Heart left ventricle (tissue), 16 donors: ENCODE measurements around the gene ENTR1. TPM values are rescaled to one million over a fixed set of nuclear protein-coding genes. Genes with fewer than 3 reads are reported as not detected.

ENCODE experiments used
- ATAC-seq, 4 donors: fragments of 200-7000 bp; cut with Tn5 transposase; one replicate each; pipeline ENCODE4 v1.9.1; 2020 to 2022; ENCODE audit warnings: moderate library complexity in 4 of 4, mild to moderate bottlenecking in 3 of 4, moderate number of reproducible peaks in 1 of 4
- DNase-seq, 5 donors: peaks; one replicate each; pipeline ENCODE4 v3.0.0-alpha.2; 2020
- H3K27ac ChIP-seq, 12 donors: fragments of 200-600 bp; sonication (generic) in 4 of 12; one replicate each; pipeline versions ENCODE4 v1.5.0 to v1.8.0; 2016 to 2022; ENCODE audit warnings: mild to moderate bottlenecking in 2 of 12
- H3K27me3 ChIP-seq, 9 donors: fragments of 200-600 bp; sonication (generic) in 2 of 9; one replicate each; pipeline versions ENCODE4 v1.5.1 to v1.8.0; 2016 to 2022; ENCODE audit warnings: mild to moderate bottlenecking in 3 of 9
- H3K36me3 ChIP-seq, 9 donors: fragments of 200-600 bp; sonication (generic) in 2 of 9; one replicate each; pipeline versions ENCODE4 v1.5.0 to v1.8.0; 2018 to 2022; ENCODE audit warnings: mild to moderate bottlenecking in 2 of 9
- H3K4me1 ChIP-seq, 12 donors: fragments of 200-600 bp; sonication (generic) in 4 of 12; one replicate each; pipeline versions ENCODE4 v1.5.0 to v1.8.0; 2016 to 2022; ENCODE audit warnings: mild to moderate bottlenecking in 3 of 12
- H3K4me3 ChIP-seq, 12 donors: fragments of 200-600 bp; sonication (generic) in 4 of 12; one replicate each; pipeline versions ENCODE4 v1.5.0 to v1.8.0; 2017 to 2022; ENCODE audit warnings: mild to moderate bottlenecking in 9 of 12, moderate library complexity in 4 of 12
- H3K9me3 ChIP-seq, 12 donors: fragments of 200-600 bp; sonication (generic) in 4 of 12; one replicate each; pipeline versions ENCODE4 v1.5.0 to v1.8.0; 2016 to 2022; ENCODE audit warnings: mild to moderate bottlenecking in 1 of 12
- CTCF ChIP-seq, 12 donors: fragments of 200-600 bp; sonication (generic) in 4 of 12; IDR thresholded peaks; one replicate each; pipeline versions ENCODE4 v1.5.0 to v1.8.0; 2018 to 2022; ENCODE audit warnings: antibody characterized with exemption in 12 of 12, mild to moderate bottlenecking in 5 of 12
- POLR2A ChIP-seq, 2 donors: fragments of 450-650 bp; IDR thresholded peaks; one replicate each; pipeline ENCODE4 v1.6.1; 2017; ENCODE audit warnings: antibody characterized with exemption in 2 of 2, mild to moderate bottlenecking in 2 of 2, moderate library complexity in 2 of 2
- WGBS, 4 donors: extraction: QIAGEN DNeasy Blood & Tissue Kit in 2 of 4; methylation state at CpG; one replicate each; pipeline versions ENCODE4 v1.1.5 to v1.1.7; 2013 to 2018; 5-methylcytosine and 5-hydroxymethylcytosine counted together
- intact Hi-C, 10 donors: fragments of 100-400 bp; cut with DNase I; formaldehyde crosslinking; loops; one replicate each; pipeline versions ENCODE4 v1.11.1 to v1.14.2; 2022
- polyA plus RNA-seq, 2 donors: library from polyadenylated mRNA; stranded (reverse); fragments of 200-250 nt; gene quantifications; one replicate each; pipeline ENCODE4 v1.2.3, GENCODE V29; 2013
- total RNA-seq, 9 donors: library from RNA; depleted of rRNA in 2 of 9; stranded (reverse); fragments of >200 nt in 2 of 9; fragmentation: NEBNext Ultra II Directional in 3 of 9; extraction: Animal tissue kit (Norgen Biotek cat#: 25700) in 3 of 9; gene quantifications; one replicate each; pipeline versions ENCODE4 v1.1.0 to v1.2.4, GENCODE V29; 2016 to 2023
- donor health status: ischemic (EF 13 %, LVEDD 7.1; RV severe dilation, severe dysfunction).
- donor health status: healthy with polysubstance abuse.
- donor health status: DM: no; HTN: yes; CAD: no.
- donor health status: DM: no; HTN: no; CAD: no.
- donor health status: ischemic (EF 25% LVEDD 6.9; RV normal size, moderate dysfunction).
- donor health status: ischemic (EF 25% LVEDD 5.7; RV mildly dilated, moderate dysfunction).
- donor health status: healthy.
- donor health status: DM: yes; HTN: yes; CAD: no.
- donor health status: ischemic (EF 35%, LVEDD 5.7; RV mildly dilated, moderate dysfunction).
- donor health status: nonischemic (EF 11% LVEDD 7.7; RV severe dilation, severe dysfunction).
- donor health status: DM: yes; HTN: yes; CAD: no.
- donor health status: PGD.
- donor health status: ischemic (EF 29% LVEDD 5.4; RV normal size, mild dysfunction).
- donor health status: nonischemic (EF 23%, LVEDD 6.1; RV moderate dilation, normal function).

The ENTR1 gene
- total and polyA plus RNA-seq, 11 donors, result 11.8 to 27.7 (median 18.4) TPM

DNA sequence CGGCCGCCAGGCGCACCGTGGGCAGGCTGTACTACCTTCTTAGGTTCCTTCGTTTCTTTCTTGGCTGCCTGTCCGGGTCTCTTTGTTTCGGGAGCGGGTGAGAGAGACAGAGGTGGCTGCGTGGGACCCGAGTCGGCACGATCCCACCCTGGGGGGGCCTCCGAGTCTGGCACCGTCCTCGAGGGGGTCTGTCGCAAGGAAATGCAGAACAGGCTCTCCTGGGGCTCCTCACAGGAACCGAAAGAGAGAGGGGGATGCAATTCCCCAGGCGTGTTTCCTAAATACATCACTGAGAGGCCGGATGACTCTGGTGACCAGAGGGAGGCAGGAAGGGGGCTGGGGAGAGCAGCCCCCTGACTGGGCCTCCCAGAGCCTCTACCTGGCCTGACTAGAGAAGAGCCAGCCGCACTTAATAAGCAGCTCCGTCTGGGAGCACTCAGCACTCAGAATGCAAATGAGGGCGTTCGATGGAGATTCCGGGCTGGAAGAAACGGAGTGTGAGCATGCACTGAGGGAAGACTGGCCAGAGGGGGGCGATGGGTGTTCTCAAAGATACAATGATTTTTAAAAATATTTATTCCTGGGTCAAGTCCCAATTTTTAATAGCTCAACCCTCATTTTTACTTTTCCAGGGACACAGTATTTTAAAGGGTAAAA, 40.9 kb upstream of the ENTR1 start:
- H3K4me3 ChIP-seq, result no peak overlapping the region
- ATAC-seq, result no peak
- H3K27ac ChIP-seq, result no peak overlapping the region
- no peaks in the 10 kb centered on the region for H3K9me3 ChIP-seq
- 86 to 91% (median 88%) methylated on average over 19 to 26 of the region's 26 CpGs for WGBS, 4 donors
- peaks cover 8 to 96% (median 92%) of the 10 kb centered on the region in 9 donors for H3K36me3 ChIP-seq
- no peaks in the 10 kb centered on the region for H3K27me3 ChIP-seq
- no peak for DNase-seq
- peaks cover 0 to 4% (median 0%) of the 10 kb centered on the region in 12 donors for H3K4me1 ChIP-seq
- TF ChIP-seq CTCF (IDR thresholded peaks at IDR 0.05) (no peak), POLR2A (IDR thresholded peaks at IDR 0.05) (no peak)
- intact Hi-C loops, result no loop called here

GRCh38 chr9:136448655-136449054, 38.2 kb upstream of the ENTR1 start:
- intact Hi-C loops, result no loop called here
- 89 to 93% (median 90%) methylated on average over 3 of the region's 3 CpGs for WGBS, 4 donors
- H3K27me3 ChIP-seq, result no peaks in the 10 kb centered on the region
- H3K36me3 ChIP-seq, result peaks cover 8 to 96% (median 92%) of the 10 kb centered on the region in 9 donors
- H3K4me1 ChIP-seq, result peaks cover 0 to 4% (median 0%) of the 10 kb centered on the region in 12 donors
- TF ChIP-seq CTCF (IDR thresholded peaks at IDR 0.05) (no peak), POLR2A (IDR thresholded peaks at IDR 0.05) (no peak)
- no peaks in the 10 kb centered on the region for H3K9me3 ChIP-seq
- H3K4me3 ChIP-seq, result no peak overlapping the region
- DNase-seq (no peak), ATAC-seq (no peak)
- H3K27ac ChIP-seq, result no peak overlapping the region

DNA sequence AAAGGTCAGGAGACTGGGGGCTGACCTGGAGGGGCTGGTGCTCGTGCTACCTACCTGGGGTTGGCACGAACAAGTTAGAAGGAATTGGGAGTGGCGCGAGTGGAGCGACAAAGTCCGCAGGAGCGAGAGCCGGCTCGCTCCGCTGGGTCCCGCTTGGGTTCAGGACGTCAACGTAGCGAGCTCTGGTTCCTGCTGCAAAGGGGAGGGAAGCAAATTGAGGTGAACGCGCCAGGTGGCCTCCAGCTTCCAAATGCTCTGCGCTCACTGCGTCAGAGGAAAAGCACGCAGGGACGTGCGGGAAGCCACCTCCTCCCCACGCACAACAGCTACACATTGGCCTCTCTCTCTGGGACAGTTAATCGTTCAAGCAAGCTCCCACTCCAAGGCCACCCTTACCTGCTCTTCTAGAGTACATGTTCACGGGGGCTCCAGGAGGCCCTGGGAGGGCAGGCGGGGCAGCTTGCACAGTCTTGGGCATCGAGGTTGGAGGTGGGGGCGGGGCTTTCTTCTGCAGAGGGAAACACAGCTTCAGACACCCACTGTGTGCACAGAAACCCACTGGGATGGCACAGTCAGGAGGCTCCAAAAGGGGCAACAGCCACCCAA, 36.9 kb upstream of the ENTR1 start:
- ATAC-seq (no peak), DNase-seq (no peak)
- H3K4me1 ChIP-seq, result peaks cover 0 to 4% (median 0%) of the 10 kb centered on the region in 12 donors
- intact Hi-C loops, result no loop called here
- no peak overlapping the region for H3K27ac ChIP-seq
- 92 to 96% (median 94%) methylated on average over 24 to 27 of the region's 27 CpGs for whole genome bisulfite sequencing, 4 donors
- H3K9me3 ChIP-seq, result no peaks in the 10 kb centered on the region
- TF ChIP-seq POLR2A (IDR thresholded peaks at IDR 0.05), result no peak
- TF ChIP-seq CTCF (IDR thresholded peaks at IDR 0.05), result no peak
- no peak overlapping the region for H3K4me3 ChIP-seq
- H3K36me3 ChIP-seq, result peaks cover 8 to 99% (median 95%) of the 10 kb centered on the region in 9 donors
- H3K27me3 ChIP-seq, result no peaks in the 10 kb centered on the region

DNA sequence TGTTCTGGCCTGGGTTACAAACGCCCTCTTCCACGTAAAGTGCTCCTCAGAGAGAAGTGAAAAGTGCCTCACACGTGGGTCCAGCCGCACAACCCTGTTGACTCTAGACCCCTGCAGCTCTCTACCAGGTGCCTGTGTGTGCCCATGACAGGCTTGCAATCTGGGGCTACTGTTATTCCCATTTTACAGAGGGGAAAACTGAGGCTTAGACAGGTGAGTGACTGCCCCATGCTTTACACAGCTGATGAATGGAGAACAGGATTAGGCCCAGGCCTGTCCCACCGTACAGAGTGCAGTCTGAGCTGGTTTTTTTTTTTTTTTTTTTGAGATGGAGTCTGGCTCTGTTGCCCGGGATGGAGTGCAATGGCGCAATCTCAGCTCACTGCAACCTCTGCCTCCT, 35.4 kb upstream of the ENTR1 start:
- no peak for DNase-seq
- no peak for ATAC-seq
- no peak overlapping the region for H3K27ac ChIP-seq
- intact Hi-C loops, result no loop called here
- no peaks in the 10 kb centered on the region for H3K9me3 ChIP-seq
- no peaks in the 10 kb centered on the region for H3K27me3 ChIP-seq
- peaks cover 0 to 3% (median 0%) of the 10 kb centered on the region in 12 donors for H3K4me1 ChIP-seq
- H3K4me3 ChIP-seq, result no peak overlapping the region
- 87 to 94% (median 90%) methylated on average over 7 of the region's 7 CpGs for WGBS, 4 donors
- TF ChIP-seq POLR2A (IDR thresholded peaks at IDR 0.05) (no peak), CTCF (IDR thresholded peaks at IDR 0.05) (no peak)
- H3K36me3 ChIP-seq, result peaks cover 8 to 100% (median 96%) of the 10 kb centered on the region in 9 donors
